Astrocyte (in vitro differentiated cells and primary cell): ENCODE data around the gene HSPA8.

Experiments
- CTCF ChIP-seq: IDR thresholded peaks from 2 replicates; pipeline ENCODE4 v1.5.1; 2011; ENCODE audit warnings: low read depth, mild to moderate bottlenecking, inconsistent platforms, low read length, moderate library complexity; ENCODE audit not compliant: insufficient read depth
- EZH2 ChIP-seq: IDR thresholded peaks from 2 replicates; pipeline ENCODE4 v1.6.1; 2012; ENCODE audit warnings: mild to moderate bottlenecking, low read length, inconsistent platforms; ENCODE audit not compliant: insufficient read depth

DNA sequence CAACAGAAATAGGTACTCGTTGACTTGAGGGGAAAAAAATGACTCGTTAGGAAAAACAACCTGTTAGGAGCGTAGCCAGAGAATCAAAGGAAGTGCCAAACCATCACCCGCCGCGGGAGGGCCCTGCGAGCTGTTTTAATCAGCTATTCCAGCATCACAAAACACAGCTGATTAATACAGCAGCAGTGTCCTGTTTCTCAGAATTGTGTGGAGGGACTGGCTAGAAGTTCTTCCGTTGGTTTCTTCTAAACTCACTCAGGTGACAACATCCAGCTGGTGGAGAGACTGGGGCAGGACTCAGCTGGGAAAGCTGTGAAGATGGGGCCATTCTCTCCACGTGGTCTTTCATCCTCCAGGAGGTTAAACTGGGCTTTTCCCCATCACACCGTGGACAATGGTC, 28.0 kb downstream of the HSPA8 start:
- TF ChIP-seq CTCF = peak; percentile 10
- no peak for TF ChIP-seq EZH2
